ENCODE results near the gene ARHGEF25.

DNA sequence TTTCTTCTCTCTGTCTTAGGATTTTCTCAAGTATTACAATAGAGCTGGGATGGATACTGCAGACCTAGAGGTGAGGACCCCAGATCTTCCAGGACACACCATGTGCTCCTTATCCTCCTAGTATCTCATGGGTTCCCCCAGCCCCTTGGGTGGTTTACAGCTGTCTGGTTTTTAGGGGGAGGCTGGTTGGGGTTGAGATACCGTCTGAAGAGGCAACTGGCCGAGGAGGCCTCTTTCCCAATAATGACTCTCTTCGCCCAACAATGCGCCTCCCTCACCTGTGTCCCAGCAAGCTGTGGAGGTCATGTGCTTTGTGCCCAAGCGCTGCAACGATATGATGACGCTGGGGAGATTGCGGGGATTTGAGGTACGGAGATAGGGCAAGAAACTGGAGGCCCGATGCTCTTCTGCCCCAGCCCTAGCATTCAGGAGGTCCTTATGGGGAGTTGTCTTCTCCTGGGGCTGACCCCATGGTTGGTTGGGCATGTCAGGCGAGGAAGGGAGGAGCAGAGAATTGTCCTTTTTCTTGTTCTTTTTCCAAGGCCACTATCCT, 3.8 kb downstream of the ARHGEF25 start:
- TF ChIP-seq POLR2A (IDR thresholded peaks at IDR 0.05; ENCODE audit: low read depth, low read length) (no peak), FOS (IDR thresholded peaks at IDR 0.05; ENCODE audit: low read depth, low read length) (no peak), SMC3 (IDR thresholded peaks at IDR 0.05; ENCODE audit: low read depth, low read length) (no peak), MAFK (IDR thresholded peaks at IDR 0.05; ENCODE audit: low read depth, low read length) (no peak), MXI1 (IDR thresholded peaks at IDR 0.05; ENCODE audit: borderline replicate concordance, low read depth, low read length) (no peak), CHD1 (IDR thresholded peaks at IDR 0.05; ENCODE audit: low read depth, low read length) (no peak)
- TF ChIP-seq, protein P1, sequence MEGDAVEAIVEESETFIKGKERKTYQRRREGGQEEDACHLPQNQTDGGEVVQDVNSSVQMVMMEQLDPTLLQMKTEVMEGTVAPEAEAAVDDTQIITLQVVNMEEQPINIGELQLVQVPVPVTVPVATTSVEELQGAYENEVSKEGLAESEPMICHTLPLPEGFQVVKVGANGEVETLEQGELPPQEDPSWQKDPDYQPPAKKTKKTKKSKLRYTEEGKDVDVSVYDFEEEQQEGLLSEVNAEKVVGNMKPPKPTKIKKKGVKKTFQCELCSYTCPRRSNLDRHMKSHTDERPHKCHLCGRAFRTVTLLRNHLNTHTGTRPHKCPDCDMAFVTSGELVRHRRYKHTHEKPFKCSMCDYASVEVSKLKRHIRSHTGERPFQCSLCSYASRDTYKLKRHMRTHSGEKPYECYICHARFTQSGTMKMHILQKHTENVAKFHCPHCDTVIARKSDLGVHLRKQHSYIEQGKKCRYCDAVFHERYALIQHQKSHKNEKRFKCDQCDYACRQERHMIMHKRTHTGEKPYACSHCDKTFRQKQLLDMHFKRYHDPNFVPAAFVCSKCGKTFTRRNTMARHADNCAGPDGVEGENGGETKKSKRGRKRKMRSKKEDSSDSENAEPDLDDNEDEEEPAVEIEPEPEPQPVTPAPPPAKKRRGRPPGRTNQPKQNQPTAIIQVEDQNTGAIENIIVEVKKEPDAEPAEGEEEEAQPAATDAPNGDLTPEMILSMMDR (conservative IDR thresholded peaks at IDR 0.05; ENCODE audit: low read depth, low read length), result no peak

All from IMR-90 (cell line).